Naive thymus-derived CD4-positive, alpha-beta T cell (primary cell): ENCODE data around the gene SOWAHA. TPM values are rescaled to one million over a fixed set of nuclear protein-coding genes. Genes with fewer than 3 reads are reported as not detected.

Experiments used
- ATAC-seq: fragments of 150-1000 bp; cut with Tn5 transposase; 2 replicates; pipeline ENCODE4 v1.10.0; 2021; ENCODE audit warnings: mild to moderate bottlenecking, moderate library complexity
- CTCF ChIA-PET: fragments of 350-600 bp; sonication (Branson Sonifier 250); formaldehyde crosslinking; loops from one replicate; lab custom pipeline; 2021; ENCODE audit warnings: antibody characterized with exemption; lab: Charles Lee
- POLR2A ChIA-PET: fragments of 350-600 bp; sonication (Branson Sonifier 250); formaldehyde crosslinking; loops from one replicate; lab custom pipeline; 2021; ENCODE audit warnings: antibody characterized with exemption, inconsistent platforms; lab: Charles Lee
- DNase-seq, 9 donors: peaks; one replicate each; pipeline versions ENCODE4 v3.0.0 to v3.0.0-alpha.2; 2020 to 2022; ENCODE audit warnings: mixed read lengths in 1 of 9
- H3K27ac ChIP-seq: one replicate; pipeline ENCODE4 v1.7.0; 2013; ENCODE audit warnings: mild to moderate bottlenecking, low read depth, low read length, moderate library complexity
- H3K27me3 ChIP-seq, 2 donors: one replicate each; pipeline ENCODE4 v1.7.0; 2013; ENCODE audit warnings: low read length in 2 of 2, mild to moderate bottlenecking in 2 of 2, moderate library complexity in 2 of 2; ENCODE audit not compliant: control insufficient read depth in 2 of 2, insufficient read depth in 2 of 2
- H3K36me3 ChIP-seq, 3 experiments: 1 replicate in 2 of 3; 2 replicates in 1 of 3; pipeline ENCODE4 v1.7.0; 2013; ENCODE audit warnings: low read length in 3 of 3, mild to moderate bottlenecking in 3 of 3, moderate library complexity in 1 of 3; ENCODE audit not compliant: insufficient read depth in 3 of 3, control insufficient read depth in 2 of 3
- H3K4me1 ChIP-seq, 2 donors: one replicate each; pipeline ENCODE4 v1.7.0; 2013; ENCODE audit warnings: low read length in 2 of 2, mild to moderate bottlenecking in 2 of 2, moderate library complexity in 1 of 2; ENCODE audit not compliant: control insufficient read depth in 2 of 2, insufficient read depth in 2 of 2
- H3K4me3 ChIP-seq: 2 replicates; pipeline ENCODE4 v1.7.0; 2013; ENCODE audit warnings: mild to moderate bottlenecking, low read length
- H3K9me3 ChIP-seq, 3 experiments: 1 replicate in 2 of 3; 2 replicates in 1 of 3; pipeline ENCODE4 v1.7.0; 2013; ENCODE audit warnings: low read length in 3 of 3; ENCODE audit not compliant: control insufficient read depth in 2 of 3
- H3K27ac Mint-ChIP-seq, 9 donors: one replicate each; pipeline ENCODE4 v1.8.0; 2020 to 2022; ENCODE audit warnings: mixed read lengths in 9 of 9, mild to moderate bottlenecking in 8 of 9, moderate library complexity in 5 of 9, inconsistent platforms in 2 of 9
- H3K27me3 Mint-ChIP-seq, 5 donors: one replicate each; pipeline ENCODE4 v1.8.0; 2021 to 2022; ENCODE audit warnings: mixed read lengths in 5 of 5, mild to moderate bottlenecking in 1 of 5
- H3K36me3 Mint-ChIP-seq, 5 donors: one replicate each; pipeline ENCODE4 v1.8.0; 2020 to 2022; ENCODE audit warnings: mixed read lengths in 5 of 5, mild to moderate bottlenecking in 3 of 5, inconsistent platforms in 1 of 5
- H3K4me1 Mint-ChIP-seq, 7 donors: one replicate each; pipeline ENCODE4 v1.8.0; 2020 to 2022; ENCODE audit warnings: mixed read lengths in 7 of 7, mild to moderate bottlenecking in 3 of 7, inconsistent platforms in 1 of 7
- H3K4me3 Mint-ChIP-seq, 10 donors: one replicate each; pipeline ENCODE4 v1.8.0; 2020 to 2022; ENCODE audit warnings: mild to moderate bottlenecking in 10 of 10, mixed read lengths in 10 of 10, moderate library complexity in 6 of 10, inconsistent platforms in 2 of 10
- H3K9me3 Mint-ChIP-seq, 11 donors: one replicate each; pipeline ENCODE4 v1.8.0; 2020 to 2022; ENCODE audit warnings: mixed read lengths in 11 of 11, mild to moderate bottlenecking in 4 of 11, inconsistent platforms in 1 of 11, moderate library complexity in 1 of 11
- intact Hi-C, 2 donors: fragments of 100-400 bp; cut with micrococcal nuclease; formaldehyde crosslinking; loops; one replicate each; pipeline ENCODE4 v1.15.1; 2023
- polyA plus RNA-seq, 2 donors: library from polyadenylated mRNA; unstranded; fragments of 300-500 nt; fragmentation: Illumina TruSeq; gene quantifications; one replicate each; pipeline ENCODE4 v1.2.3, GENCODE V29; 2021
- total RNA-seq, 6 experiments: library from RNA in 5 of 6; stranded (reverse) in 5 of 6; gene quantifications; 1 replicate in 5 of 6; 2 replicates in 1 of 6; pipeline ENCODE4 v1.2.3 and lab custom pipeline; 2021 to 2026

Gene SOWAHA
- total and polyA plus RNA-seq, 7 experiments from 2014 or later = 0.15 TPM; not detected in 6

DNA sequence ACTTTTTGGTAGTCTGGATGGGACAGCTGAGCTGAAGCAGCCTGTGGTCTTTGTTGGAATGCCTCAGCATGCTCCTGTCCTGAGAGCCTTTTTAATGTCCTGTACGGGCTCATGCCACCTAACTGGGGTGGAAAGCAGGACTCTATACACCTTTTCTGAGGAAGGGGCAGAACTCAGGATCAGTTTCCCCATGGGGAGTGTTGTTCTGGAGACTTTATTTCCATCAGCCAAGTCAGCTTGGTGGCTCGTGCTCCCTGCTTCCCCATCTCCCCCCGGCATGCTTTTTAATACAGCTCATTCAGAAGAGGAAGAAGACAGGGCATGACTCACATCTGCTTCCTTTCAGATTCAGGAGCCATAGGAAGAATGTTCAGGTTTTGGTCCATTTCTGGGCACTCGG, 31.0 kb upstream of the SOWAHA start:
- H3K4me3 Mint-ChIP-seq = no peak overlapping the region
- ChIA-PET POLR2A (interaction anchor here (0.5 kb wide), 1 partner anchor 27 kb away, joined by 3 read pairs; no protein-coding TSS in a partner anchor), CTCF (no interaction called here)
- Histone ChIP-seq H3K9me3 (no peaks in the 10 kb centered on the region), H3K27me3 (peaks cover 0 to 8% of the 10 kb centered on the region in 2 donors), H3K4me3 (no peak overlapping the region), H3K27ac (no peak overlapping the region), H3K4me1 (peaks cover 7 to 8% of the 10 kb centered on the region in 2 donors), H3K36me3 (no peaks in the 10 kb centered on the region)
- H3K27me3 Mint-ChIP-seq = peaks cover 42 to 67% (median 61%) of the 10 kb centered on the region in 5 donors
- peaks cover 0 to 35% (median 17%) of the 10 kb centered on the region in 7 donors for H3K4me1 Mint-ChIP-seq
- no peak overlapping the region for H3K27ac Mint-ChIP-seq
- H3K9me3 Mint-ChIP-seq = no peaks in the 10 kb centered on the region
- intact Hi-C loops = no loop called here
- DNase-seq (no peak), ATAC-seq (peak; percentile 60)
- H3K36me3 Mint-ChIP-seq = peaks cover 0 to 3% (median 0%) of the 10 kb centered on the region in 5 donors

DNA sequence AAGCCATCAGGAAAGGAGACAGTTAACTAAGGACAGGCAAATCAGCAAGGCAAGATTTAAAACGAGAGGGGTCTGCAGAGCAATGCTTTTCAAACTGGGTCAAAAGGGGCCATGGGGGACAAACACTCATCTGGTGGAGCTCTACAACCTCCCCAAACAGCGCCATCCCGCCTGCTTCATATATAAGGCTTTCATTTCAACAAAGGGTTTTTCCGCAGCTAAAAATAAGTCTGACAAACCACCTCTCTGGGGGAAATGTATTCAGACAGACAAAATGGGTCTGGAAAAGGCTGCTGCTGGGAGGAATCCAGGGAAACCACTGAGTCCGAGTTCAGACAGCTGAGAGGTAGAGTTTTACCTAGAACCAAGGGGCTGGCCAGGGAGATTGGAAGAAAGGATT, 27.7 kb upstream of the SOWAHA start:
- Histone ChIP-seq H3K4me3 (no peak overlapping the region), H3K36me3 (no peaks in the 10 kb centered on the region), H3K27me3 (no peaks in the 10 kb centered on the region), H3K27ac (no peak overlapping the region), H3K4me1 (no peaks in the 10 kb centered on the region), H3K9me3 (no peaks in the 10 kb centered on the region)
- Mint-ChIP-seq H3K4me3 (no peak overlapping the region), H3K27me3 (peaks cover 23 to 51% (median 39%) of the 10 kb centered on the region in 5 donors), H3K27ac (no peak overlapping the region), H3K9me3 (no peaks in the 10 kb centered on the region), H3K4me1 (peaks cover 0 to 20% (median 8%) of the 10 kb centered on the region in 7 donors), H3K36me3 (no peaks in the 10 kb centered on the region)
- POLR2A ChIA-PET = interaction anchor here (0.6 kb wide), 1 partner anchor 97 kb away, joined by 4 read pairs; no protein-coding TSS in a partner anchor
- intact Hi-C loops = no loop called here
- CTCF ChIA-PET = interaction anchor here (1.1 kb wide), 1 partner anchor 35 kb away, joined by 3 read pairs; no protein-coding TSS in a partner anchor
- DNase-seq = no peak
- ATAC-seq = no peak

DNA sequence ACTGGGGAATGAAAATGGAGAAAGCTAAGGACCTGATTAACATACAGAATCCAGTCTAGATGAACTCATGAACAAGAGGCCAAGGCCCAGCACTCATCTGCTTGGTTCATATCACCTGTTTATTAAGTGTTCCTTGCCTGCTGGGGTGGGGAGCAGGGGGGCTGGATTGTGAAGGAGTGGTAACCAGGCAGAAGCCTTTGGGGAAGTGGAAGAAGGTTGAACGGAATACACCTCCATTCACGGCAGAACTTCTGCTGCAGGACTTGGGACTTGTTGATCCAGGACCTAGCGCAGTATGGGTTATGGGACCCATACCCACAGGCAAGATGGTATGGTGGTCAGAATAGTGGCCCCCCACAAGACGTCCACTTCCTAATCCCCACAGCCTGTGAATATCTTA, 27.2 kb upstream of the SOWAHA start:
- H3K4me3 ChIP-seq = no peak overlapping the region
- ChIA-PET CTCF (no interaction called here), POLR2A (interaction anchor here (0.6 kb wide), 1 partner anchor 96 kb away, joined by 4 read pairs; no protein-coding TSS in a partner anchor)
- Mint-ChIP-seq H3K4me1 (peaks cover 0 to 18% (median 5%) of the 10 kb centered on the region in 7 donors), H3K4me3 (no peak overlapping the region), H3K36me3 (no peaks in the 10 kb centered on the region), H3K27ac (no peak overlapping the region), H3K9me3 (no peaks in the 10 kb centered on the region), H3K27me3 (peaks cover 26 to 51% (median 34%) of the 10 kb centered on the region in 5 donors)
- intact Hi-C loops = no loop called here
- no peak for DNase-seq
- no peaks in the 10 kb centered on the region for H3K4me1 ChIP-seq
- no peak for ATAC-seq
- H3K27me3 ChIP-seq = no peaks in the 10 kb centered on the region
- no peak overlapping the region for H3K27ac ChIP-seq
- H3K36me3 ChIP-seq = no peaks in the 10 kb centered on the region
- no peaks in the 10 kb centered on the region for H3K9me3 ChIP-seq

DNA sequence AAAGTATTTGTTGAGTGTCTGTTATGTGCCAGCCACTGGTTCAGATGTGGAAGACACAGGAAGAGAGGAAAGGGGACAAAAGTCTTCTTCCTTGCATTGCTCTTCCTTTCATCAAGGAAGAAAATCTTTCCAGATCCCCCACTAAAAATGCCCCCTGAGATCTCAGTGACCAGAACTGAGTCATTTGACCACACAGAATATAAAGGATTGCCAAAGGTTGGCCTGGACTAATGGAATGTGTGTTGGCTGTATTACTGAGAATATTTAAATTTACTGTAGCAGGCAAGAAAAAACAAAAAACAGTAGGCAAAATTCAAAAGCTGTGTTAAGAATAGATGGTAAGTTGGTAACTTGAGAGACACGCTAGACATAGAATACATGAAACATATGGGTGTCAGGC, 26.0 kb upstream of the SOWAHA start:
- Histone ChIP-seq H3K9me3 (no peaks in the 10 kb centered on the region), H3K27me3 (no peaks in the 10 kb centered on the region), H3K27ac (no peak overlapping the region), H3K4me3 (no peak overlapping the region), H3K4me1 (no peaks in the 10 kb centered on the region), H3K36me3 (no peaks in the 10 kb centered on the region)
- no peaks in the 10 kb centered on the region for H3K9me3 Mint-ChIP-seq
- no peak overlapping the region for H3K4me3 Mint-ChIP-seq
- POLR2A ChIA-PET = no interaction called here
- CTCF ChIA-PET = interaction anchor here (1.3 kb wide), 1 partner anchor 10 kb away, joined by 4 read pairs; no protein-coding TSS in a partner anchor
- DNase-seq (no peak), ATAC-seq (no peak)
- peaks cover 0 to 11% (median 0%) of the 10 kb centered on the region in 7 donors for H3K4me1 Mint-ChIP-seq
- no peaks in the 10 kb centered on the region for H3K36me3 Mint-ChIP-seq
- intact Hi-C loops = no loop called here
- peaks cover 20 to 39% (median 29%) of the 10 kb centered on the region in 5 donors for H3K27me3 Mint-ChIP-seq
- H3K27ac Mint-ChIP-seq = no peak overlapping the region

DNA sequence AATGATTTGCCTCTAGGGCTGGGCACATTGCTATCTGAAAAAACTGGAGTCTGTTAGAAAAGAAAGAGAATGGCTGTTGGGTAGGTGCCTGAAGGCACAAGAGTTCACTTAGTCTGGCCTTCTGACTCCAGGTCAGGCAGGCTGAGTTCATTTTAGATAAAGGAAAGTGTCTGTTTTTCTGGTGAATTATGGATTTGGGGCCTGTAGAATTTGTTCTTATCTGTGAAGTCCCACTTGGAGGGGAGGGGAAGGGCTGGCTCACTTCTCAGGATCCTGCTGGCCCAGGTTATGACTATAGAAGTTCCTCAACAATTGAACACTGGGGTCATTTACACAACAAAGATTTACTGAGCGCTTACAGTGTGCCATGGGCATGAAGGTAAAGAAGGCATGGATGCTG, 24.6 kb upstream of the SOWAHA start:
- peaks cover 22 to 34% (median 27%) of the 10 kb centered on the region in 5 donors for H3K27me3 Mint-ChIP-seq
- no peaks in the 10 kb centered on the region for H3K27me3 ChIP-seq
- ATAC-seq = no peak
- no peaks in the 10 kb centered on the region for H3K36me3 Mint-ChIP-seq
- no peak overlapping the region for H3K4me3 Mint-ChIP-seq
- no peaks in the 10 kb centered on the region for H3K36me3 ChIP-seq
- no peaks in the 10 kb centered on the region for H3K9me3 ChIP-seq
- ChIA-PET POLR2A (no interaction called here), CTCF (no interaction called here)
- no peak overlapping the region for H3K27ac Mint-ChIP-seq
- peaks cover 0 to 11% (median 0%) of the 10 kb centered on the region in 7 donors for H3K4me1 Mint-ChIP-seq
- intact Hi-C loops = no loop called here
- H3K4me1 ChIP-seq = no peaks in the 10 kb centered on the region
- H3K4me3 ChIP-seq = no peak overlapping the region
- no peak for DNase-seq
- H3K27ac ChIP-seq = no peak overlapping the region
- no peaks in the 10 kb centered on the region for H3K9me3 Mint-ChIP-seq

DNA sequence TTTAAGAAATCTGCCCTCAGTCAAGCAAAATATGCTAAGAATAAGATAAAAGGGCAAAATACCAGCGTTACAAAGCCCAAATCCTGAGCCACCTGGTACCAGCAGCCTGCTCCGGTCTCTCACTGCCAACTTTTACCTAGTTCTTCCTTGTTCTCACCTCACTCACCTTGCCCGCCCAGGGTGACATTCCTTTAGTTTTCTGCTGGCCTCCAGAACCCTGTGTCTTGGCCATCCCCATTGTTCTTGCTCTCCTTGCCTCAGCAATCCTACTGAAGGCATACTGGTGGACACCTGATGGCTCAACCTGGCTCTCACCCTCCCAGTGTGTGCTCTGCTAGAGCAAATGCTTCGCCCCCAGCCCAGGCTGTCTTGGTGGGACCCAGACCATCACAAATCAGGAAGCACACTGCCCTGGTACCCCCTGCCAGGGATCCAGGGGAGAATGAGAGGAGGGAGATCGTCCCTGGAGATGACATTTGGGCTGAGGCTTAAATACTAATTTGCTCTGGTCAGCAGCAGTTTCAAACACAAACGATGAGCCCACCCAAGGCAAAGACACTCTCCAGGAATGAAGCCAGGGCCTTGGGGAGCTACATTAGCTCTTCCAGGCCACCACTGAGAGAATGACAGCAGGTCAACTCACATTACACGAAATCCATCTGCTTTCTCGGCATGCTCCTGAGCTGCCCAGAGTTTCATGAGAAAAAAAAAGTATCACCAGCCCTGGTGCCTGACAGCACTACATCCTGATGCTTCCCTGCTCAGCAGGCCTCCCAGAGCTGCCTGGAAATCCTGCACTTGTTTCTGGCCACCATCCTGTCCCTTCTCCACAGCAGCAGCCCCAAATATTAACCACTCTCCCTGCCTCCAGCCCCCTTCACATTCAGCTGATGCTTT, 23.9 kb upstream of the SOWAHA start:
- Mint-ChIP-seq H3K36me3 (no peaks in the 10 kb centered on the region), H3K9me3 (no peaks in the 10 kb centered on the region), H3K27me3 (peaks cover 22 to 38% (median 24%) of the 10 kb centered on the region in 5 donors), H3K4me1 (peaks cover 0 to 11% (median 0%) of the 10 kb centered on the region in 7 donors), H3K4me3 (no peak overlapping the region), H3K27ac (peak overlapping the region in 1 of 9 donors; percentile 12)
- POLR2A ChIA-PET = no interaction called here
- ATAC-seq = no peak
- no peak for DNase-seq
- no peaks in the 10 kb centered on the region for H3K9me3 ChIP-seq
- no peak overlapping the region for H3K4me3 ChIP-seq
- no peaks in the 10 kb centered on the region for H3K4me1 ChIP-seq
- CTCF ChIA-PET = no interaction called here
- H3K27me3 ChIP-seq = no peaks in the 10 kb centered on the region
- no peaks in the 10 kb centered on the region for H3K36me3 ChIP-seq
- H3K27ac ChIP-seq = no peak overlapping the region
- intact Hi-C loops = no loop called here
